Stimulated activated CD4-positive, alpha-beta T cell treated with anti-CD3 and anti-CD28 coated beads, Interleukin-15, amount 100 ng/mL, for 48 hours (primary cell): ENCODE data around the gene MEI4.
"Not testable (repeated sequence)": the region's sequence is repeated elsewhere in the genome, so short reads cannot be mapped to it uniquely, and the experiment has no call there.

Experiments used
- DNase-seq, 2 donors: peaks; one replicate each; pipeline ENCODE4 v3.0.0-alpha.2; 2020; ENCODE audit warnings: low read depth in 2 of 2

MEI4 gene

DNA sequence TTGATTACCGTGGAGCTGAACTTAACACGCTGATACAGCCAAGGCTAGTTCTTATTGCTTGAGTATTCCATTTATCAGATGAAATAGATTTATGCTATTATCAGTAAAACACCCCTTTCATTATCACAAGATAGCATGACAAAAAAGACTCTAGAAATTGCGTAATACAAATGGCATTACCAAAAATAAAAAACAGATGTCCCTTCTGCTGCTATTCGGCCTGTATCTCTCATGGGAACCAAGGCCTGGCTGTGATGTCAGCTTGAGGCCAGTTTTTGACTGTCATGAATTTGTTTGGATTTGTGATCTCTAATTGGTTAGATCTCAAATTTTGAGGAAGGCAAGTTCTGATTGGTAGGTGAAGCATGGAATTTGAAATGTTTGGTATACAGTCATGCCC is 25.2 kb downstream of the MEI4 start:
- no peak for DNase-seq

DNA sequence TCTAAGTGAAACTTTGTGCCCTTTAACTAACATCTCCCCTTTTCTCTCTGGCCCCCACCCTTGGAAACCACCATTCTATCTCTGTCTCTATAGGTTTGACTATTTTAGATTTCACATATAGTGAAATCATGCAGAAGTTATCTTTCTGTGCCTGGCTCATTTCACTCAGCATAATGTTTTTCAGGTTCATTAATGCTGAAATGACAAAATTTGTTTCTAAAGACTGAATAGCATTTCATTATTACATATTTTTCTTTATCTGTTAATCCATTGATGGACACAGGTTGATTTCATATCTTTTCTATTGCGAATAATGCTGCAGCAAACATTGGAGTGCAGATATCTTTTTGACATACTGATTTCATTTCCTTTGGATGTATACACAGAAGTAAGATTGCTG is 30.7 kb downstream of the MEI4 start:
- DNase-seq = no peak

DNA sequence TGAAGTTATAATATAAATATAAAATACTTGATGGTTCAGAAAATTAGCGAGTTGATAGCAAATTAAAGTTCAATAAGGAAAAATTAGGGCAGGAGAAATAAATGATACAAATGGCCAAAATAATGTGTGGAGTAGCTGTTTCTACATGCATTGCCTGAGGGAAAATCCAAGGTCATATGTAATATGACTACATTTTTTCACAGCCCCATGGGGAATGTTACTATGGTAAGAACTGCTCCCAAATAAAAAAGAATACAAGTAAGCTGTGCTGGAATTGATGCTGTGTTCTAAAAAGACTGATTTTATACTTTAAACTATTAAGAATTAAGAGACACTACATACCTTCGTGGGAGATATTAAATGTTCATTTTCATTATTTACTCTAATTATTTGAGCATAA is 34.1 kb downstream of the MEI4 start:
- DNase-seq = no peak

GRCh38 chr6:77688649-77689048 is 35.8 kb downstream of the MEI4 start:
- DNase-seq = no peak

DNA sequence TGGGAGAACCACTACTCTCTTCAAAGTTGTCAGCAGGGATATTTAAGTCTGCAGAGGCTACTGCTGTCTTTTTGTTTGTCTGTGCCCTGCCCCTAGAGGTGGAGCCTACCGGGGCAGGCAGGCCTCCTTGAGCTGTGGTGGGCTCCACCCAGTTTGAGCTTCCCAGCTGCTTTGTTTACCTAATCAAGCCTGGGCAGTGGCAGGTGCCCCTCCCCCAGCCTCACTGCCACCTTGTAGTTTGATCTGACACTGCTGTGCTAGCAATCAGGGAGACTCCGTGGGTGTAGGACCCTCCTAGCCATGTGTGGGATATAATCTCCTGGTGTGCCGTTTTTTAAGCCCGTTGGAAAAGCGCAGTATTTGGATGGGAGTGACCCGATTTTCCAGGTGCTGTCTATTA is 47.3 kb downstream of the MEI4 start:
- not testable (repeated sequence) for DNase-seq

DNA sequence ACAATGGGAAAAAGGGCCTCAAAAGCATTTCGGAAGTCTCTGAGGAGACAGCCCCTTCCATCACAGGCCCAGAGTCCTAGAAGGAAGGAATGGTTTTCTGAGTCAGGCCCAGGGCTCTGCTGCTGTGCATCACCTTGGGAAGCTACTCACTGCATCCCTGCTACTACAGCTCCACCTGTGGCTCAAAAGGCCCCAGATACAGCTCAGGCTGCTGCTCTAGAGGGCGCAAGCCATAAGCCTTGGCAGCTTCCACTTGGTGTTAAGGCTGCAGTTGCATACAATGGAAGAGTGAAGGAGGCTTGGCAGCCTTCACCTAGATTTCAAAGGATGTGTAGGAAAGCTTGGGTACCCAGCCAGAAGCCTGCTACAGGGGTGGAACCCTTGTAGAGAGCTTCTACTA is 54.8 kb downstream of the MEI4 start:
- no peak for DNase-seq

DNA sequence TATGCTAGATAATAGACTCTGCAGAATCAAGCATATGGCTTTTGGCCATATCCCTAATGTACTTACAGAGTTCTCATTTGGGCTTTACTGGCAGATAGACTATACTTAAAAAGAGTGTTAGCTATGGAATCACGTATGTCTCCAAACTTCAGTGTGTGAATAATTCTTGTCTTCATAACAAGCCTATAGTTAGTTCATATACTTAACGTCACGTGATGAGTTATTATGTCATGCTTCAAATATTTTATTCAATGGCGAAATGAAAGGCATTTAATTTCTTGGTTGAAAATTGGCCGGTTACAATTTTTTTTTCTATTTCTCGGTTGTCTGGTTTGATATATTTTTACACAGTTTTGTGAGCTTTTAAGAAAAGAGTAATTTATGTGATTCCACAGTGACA is 62.7 kb downstream of the MEI4 start:
- no peak for DNase-seq

GRCh38 chr6:77716311-77716710 is 63.5 kb downstream of the MEI4 start:
- no peak for DNase-seq

- not testable (repeated sequence) for DNase-seq
Observed at GRCh38 chr6:77736010-77736409, 83.2 kb downstream of the MEI4 start.

DNA sequence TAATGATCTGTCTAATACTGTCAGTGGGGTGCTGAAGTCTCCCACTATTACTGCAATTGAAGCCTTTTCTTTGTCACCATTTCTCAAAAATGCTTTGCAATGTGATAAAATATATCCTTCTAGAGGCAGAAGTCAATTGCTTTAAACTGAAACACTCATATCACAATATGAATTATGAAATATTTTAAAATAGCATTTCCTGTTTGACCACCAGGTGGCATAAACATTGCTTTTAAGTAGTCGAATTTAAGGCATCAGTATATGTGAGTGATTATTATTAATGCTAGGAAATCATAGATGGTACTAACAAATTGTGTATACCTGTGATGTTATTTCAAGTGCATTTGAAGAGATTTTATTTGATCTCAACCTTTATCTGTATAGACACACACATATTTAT is 87.5 kb downstream of the MEI4 start:
- no peak for DNase-seq

- DNase-seq = not testable (repeated sequence)
Observed at GRCh38 chr6:77752156-77752555, 99.3 kb downstream of the MEI4 start.

DNA sequence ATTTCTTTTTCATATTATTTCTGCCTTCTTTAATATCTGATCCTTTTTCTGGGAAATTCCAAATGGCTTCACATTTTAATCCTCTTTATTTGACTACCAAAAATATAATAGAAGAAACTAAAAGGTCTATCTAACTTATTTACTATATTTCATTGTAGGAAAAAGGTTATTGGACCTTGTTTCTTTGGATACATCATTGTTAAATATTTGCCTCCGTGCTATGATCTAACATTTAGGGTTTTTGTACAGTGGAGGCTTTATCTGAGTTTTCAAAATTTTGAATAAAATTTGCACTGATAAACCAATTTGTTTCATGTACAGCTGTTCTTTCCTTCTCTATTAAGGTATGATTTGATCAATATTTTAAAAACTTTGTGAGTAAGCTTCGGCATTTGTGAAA is 109.5 kb downstream of the MEI4 start:
- DNase-seq = no peak

GRCh38 chr6:77763124-77763523 is 110.3 kb downstream of the MEI4 start:
- no peak for DNase-seq

DNA sequence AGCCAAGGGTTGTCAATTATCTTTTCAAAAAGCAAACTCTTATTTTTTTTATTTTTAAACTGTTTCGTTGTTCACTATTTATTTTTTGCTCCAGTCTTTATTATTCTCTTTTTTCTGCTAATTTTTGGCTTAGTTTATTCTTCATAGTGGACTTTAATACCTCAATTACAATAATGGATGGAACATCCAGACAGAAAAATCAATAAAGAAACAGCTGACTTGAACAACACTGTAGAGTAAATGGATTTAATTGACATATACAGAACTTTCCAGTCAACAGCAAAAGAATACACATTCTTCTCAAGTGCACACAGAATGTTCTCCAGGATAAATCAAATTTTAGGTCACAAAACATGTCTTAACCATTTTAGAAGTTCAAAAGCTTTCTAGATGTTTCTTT is 111.5 kb downstream of the MEI4 start:
- DNase-seq = no peak

- DNase-seq = no peak
Observed at GRCh38 chr6:77773157-77773822, 120.5 kb downstream of the MEI4 start.

DNA sequence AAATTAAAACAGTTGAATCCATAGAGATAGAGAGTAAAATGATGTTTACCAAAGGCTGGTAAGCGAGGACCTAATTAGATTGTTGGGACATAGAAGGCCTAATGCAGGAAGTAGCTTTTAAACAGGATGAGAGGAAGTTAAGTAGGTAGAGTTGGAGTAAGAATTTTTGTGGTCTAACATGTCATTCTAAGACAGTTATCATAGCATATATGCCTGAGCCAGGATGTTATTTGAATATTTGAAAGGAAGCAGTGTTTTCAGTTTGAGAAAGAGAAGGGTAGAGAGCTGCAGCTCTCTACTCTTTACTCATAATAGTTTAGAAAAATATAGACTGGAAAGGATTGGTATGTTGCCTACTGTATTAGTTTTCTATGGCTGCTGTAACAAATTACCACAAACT is 121.6 kb downstream of the MEI4 start:
- DNase-seq = no peak

DNA sequence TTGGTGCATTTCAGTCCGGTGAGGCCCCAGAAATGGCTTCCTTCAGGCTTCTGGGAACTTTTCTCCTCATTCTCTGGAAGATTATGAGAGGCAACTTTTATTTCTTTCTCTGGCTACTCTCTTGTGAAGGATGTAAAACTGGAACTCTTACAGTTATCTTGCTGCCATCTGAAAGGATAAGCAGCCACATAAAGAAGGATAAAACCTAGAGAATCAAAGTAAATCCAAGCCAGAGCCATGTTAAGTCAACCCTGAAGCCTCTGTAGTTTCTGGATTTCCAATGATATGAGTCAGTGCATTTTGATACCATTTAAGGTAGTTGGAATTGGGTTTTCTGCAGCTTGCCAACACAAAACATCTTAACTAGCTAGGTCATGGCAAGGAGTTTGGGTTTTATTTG is 123.6 kb downstream of the MEI4 start:
- no peak for DNase-seq

DNA sequence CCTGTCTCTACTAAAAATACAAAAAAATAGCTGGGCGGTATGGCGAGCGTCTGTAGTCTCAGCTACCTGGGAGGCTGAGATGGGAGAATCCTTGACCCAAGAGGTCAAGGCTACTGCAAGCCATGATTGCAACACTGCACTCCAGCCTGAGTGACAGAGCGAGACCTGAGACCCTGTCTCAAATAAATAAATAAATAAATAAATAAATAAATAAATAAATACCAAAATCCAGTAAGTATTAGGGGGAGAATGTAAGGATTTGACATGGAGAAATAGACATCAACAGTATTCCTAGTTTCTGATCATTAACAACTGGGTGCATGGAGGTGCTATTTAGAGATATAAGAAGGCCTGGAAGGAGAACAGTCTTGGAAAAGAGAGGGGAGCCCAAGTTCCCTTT is 125.7 kb downstream of the MEI4 start:
- DNase-seq = no peak

GRCh38 chr6:77786935-77787629 is 134.2 kb downstream of the MEI4 start:
- DNase-seq = no peak

- no peak for DNase-seq
Observed at GRCh38 chr6:77796824-77797809, 144.3 kb downstream of the MEI4 start.

- DNase-seq = no peak
Observed at GRCh38 chr6:77812304-77812703, 159.5 kb downstream of the MEI4 start.

- no peak for DNase-seq
Observed at GRCh38 chr6:77813090-77813489, 160.3 kb downstream of the MEI4 start.

- DNase-seq = no peak
Observed at GRCh38 chr6:77814119-77814518, 161.3 kb downstream of the MEI4 start.
